ENCODE measurements around the gene ARHGAP6.
"Not testable (repeated sequence)": the region's sequence is repeated elsewhere in the genome, so short reads cannot be mapped to it uniquely, and the experiment has no call there.

ARHGAP6 gene

GRCh38 chrX:11239230-11239629, 426.5 kb downstream of the ARHGAP6 start:
- Histone ChIP-seq H3K36me3 (no peaks in the 10 kb centered on the region), H3K9me3 (ENCODE audit: severe bottlenecking) (no peaks in the 10 kb centered on the region), H3K27ac (no peak overlapping the region), H3K27me3 (ENCODE audit: insufficient read depth, low read depth, severe bottlenecking) (no peaks in the 10 kb centered on the region), H3K4me3 (ENCODE audit: low read depth, low read length) (no peak overlapping the region)
- DNase-seq = no peak
- TF ChIP-seq CTCF (IDR thresholded peaks at IDR 0.05; ENCODE audit: low read depth, low read length) = no peak

GRCh38 chrX:11235377-11235776, 430.3 kb downstream of the ARHGAP6 start:
- H3K36me3 ChIP-seq; DNase-seq; H3K27ac ChIP-seq; H3K4me3 ChIP-seq (ENCODE audit: low read depth, low read length); H3K27me3 ChIP-seq (ENCODE audit: insufficient read depth, low read depth, severe bottlenecking); H3K9me3 ChIP-seq (ENCODE audit: severe bottlenecking): not testable (repeated sequence)

GRCh38 chrX:11215191-11215921, 450.4 kb downstream of the ARHGAP6 start:
- DNase-seq = no peak
- Histone ChIP-seq H3K36me3 (no peaks in the 10 kb centered on the region), H3K27ac (no peak overlapping the region), H3K4me3 (ENCODE audit: low read depth, low read length) (no peak overlapping the region), H3K27me3 (ENCODE audit: insufficient read depth, low read depth, severe bottlenecking) (peaks cover 1% of the 10 kb centered on the region), H3K9me3 (ENCODE audit: severe bottlenecking) (no peaks in the 10 kb centered on the region)
- TF ChIP-seq CTCF (IDR thresholded peaks at IDR 0.05; ENCODE audit: low read depth, low read length) = no peak

- Histone ChIP-seq H3K36me3 (no peaks in the 10 kb centered on the region), H3K4me3 (ENCODE audit: low read depth, low read length) (no peak overlapping the region), H3K27me3 (ENCODE audit: insufficient read depth, low read depth, severe bottlenecking) (peaks cover 3% of the 10 kb centered on the region), H3K27ac (no peak overlapping the region), H3K9me3 (ENCODE audit: severe bottlenecking) (no peaks in the 10 kb centered on the region)
- no peak for DNase-seq
- no peak for TF ChIP-seq CTCF (IDR thresholded peaks at IDR 0.05; ENCODE audit: low read depth, low read length)
Measured at GRCh38 chrX:11214346-11215190, 451.2 kb downstream of the ARHGAP6 start.

GRCh38 chrX:11212741-11213140, 453.0 kb downstream of the ARHGAP6 start:
- no peak overlapping the region for H3K4me3 ChIP-seq (ENCODE audit: low read depth, low read length)
- no peak for DNase-seq
- no peaks in the 10 kb centered on the region for H3K9me3 ChIP-seq (ENCODE audit: severe bottlenecking)

More at GRCh38 chrX:11212741-11213140, 453.0 kb downstream of the ARHGAP6 start:
- H3K27me3 ChIP-seq (ENCODE audit: insufficient read depth, low read depth, severe bottlenecking) = peaks cover 3% of the 10 kb centered on the region
- no peaks in the 10 kb centered on the region for H3K36me3 ChIP-seq
- TF ChIP-seq CTCF (IDR thresholded peaks at IDR 0.05; ENCODE audit: low read depth, low read length) = no peak
- no peak overlapping the region for H3K27ac ChIP-seq

Measured in WERI-Rb-1 (cell line).